ENCODE results near the gene MYH15.

MYH15 gene

GRCh38 chr3:108410531-108410984 lies 99.8 kb downstream of the MYH15 start:
- Mint-ChIP-seq H3K4me3 (no peak overlapping the region), H3K27ac (no peak overlapping the region), H3K27me3 (ENCODE audit: low read depth, poor library complexity) (no peaks in the 10 kb centered on the region), H3K9me3 (peaks cover 11% of the 10 kb centered on the region), H3K4me1 (no peaks in the 10 kb centered on the region), H3K36me3 (ENCODE audit: low read depth) (peaks cover 4% of the 10 kb centered on the region)
- DNase-seq, result no peak
- TF ChIP-seq, protein P1, sequence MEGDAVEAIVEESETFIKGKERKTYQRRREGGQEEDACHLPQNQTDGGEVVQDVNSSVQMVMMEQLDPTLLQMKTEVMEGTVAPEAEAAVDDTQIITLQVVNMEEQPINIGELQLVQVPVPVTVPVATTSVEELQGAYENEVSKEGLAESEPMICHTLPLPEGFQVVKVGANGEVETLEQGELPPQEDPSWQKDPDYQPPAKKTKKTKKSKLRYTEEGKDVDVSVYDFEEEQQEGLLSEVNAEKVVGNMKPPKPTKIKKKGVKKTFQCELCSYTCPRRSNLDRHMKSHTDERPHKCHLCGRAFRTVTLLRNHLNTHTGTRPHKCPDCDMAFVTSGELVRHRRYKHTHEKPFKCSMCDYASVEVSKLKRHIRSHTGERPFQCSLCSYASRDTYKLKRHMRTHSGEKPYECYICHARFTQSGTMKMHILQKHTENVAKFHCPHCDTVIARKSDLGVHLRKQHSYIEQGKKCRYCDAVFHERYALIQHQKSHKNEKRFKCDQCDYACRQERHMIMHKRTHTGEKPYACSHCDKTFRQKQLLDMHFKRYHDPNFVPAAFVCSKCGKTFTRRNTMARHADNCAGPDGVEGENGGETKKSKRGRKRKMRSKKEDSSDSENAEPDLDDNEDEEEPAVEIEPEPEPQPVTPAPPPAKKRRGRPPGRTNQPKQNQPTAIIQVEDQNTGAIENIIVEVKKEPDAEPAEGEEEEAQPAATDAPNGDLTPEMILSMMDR (IDR thresholded peaks at IDR 0.05), result no peak

GRCh38 chr3:108409800-108410178 lies 100.6 kb downstream of the MYH15 start:
- DNase-seq, result no peak
- H3K4me3 Mint-ChIP-seq, result no peak overlapping the region
- no peaks in the 10 kb centered on the region for H3K27me3 Mint-ChIP-seq (ENCODE audit: low read depth, poor library complexity)
- H3K9me3 Mint-ChIP-seq, result peaks cover 11% of the 10 kb centered on the region
- TF ChIP-seq, protein P1 (IDR thresholded peaks at IDR 0.05), result no peak
- H3K4me1 Mint-ChIP-seq, result peaks cover under 1% of the 10 kb centered on the region
- peaks cover 4% of the 10 kb centered on the region for H3K36me3 Mint-ChIP-seq (ENCODE audit: low read depth)
- no peak overlapping the region for H3K27ac Mint-ChIP-seq

GRCh38 chr3:108408883-108409799 lies 101.3 kb downstream of the MYH15 start:
- H3K9me3 Mint-ChIP-seq, result peaks cover 11% of the 10 kb centered on the region

DNA sequence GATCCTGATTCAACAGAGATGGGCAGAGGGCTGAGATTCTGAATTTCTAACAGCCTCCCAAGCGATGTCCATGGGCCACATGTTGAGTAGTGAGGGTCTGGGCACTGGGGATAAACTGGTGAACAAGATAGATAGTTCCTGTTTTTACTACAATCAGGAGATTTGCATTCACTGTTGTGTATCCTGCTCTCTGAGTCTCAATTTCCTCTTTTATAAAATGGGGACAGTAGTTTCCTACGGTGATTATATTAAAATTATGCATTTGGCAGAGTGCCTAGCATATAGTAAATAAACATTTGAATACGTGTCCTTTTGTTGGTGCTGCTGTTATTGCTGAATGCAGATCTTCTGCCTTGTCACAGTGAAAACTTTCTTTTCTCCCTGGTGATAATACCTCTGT lies 102.5 kb downstream of the MYH15 start:
- no peak for DNase-seq
- H3K36me3 Mint-ChIP-seq (ENCODE audit: low read depth), result peaks cover 4% of the 10 kb centered on the region
- TF ChIP-seq, protein P1 (IDR thresholded peaks at IDR 0.05), result no peak

More at GRCh38 chr3:108408883-108409799, 101.3 kb downstream of the MYH15 start:
- H3K27me3 Mint-ChIP-seq (ENCODE audit: low read depth, poor library complexity), result no peaks in the 10 kb centered on the region
- H3K4me3 Mint-ChIP-seq, result no peak overlapping the region
- no peak overlapping the region for H3K27ac Mint-ChIP-seq
- H3K4me1 Mint-ChIP-seq, result peaks cover 7% of the 10 kb centered on the region
- TF ChIP-seq, protein P1 (IDR thresholded peaks at IDR 0.05), result no peak
- H3K36me3 Mint-ChIP-seq (ENCODE audit: low read depth), result peaks cover 4% of the 10 kb centered on the region
- DNase-seq, result no peak

GRCh38 chr3:108406661-108407206 lies 103.7 kb downstream of the MYH15 start:
- Mint-ChIP-seq H3K4me1 (peaks cover 12% of the 10 kb centered on the region), H3K9me3 (peaks cover 11% of the 10 kb centered on the region), H3K4me3 (no peak overlapping the region), H3K36me3 (ENCODE audit: low read depth) (peaks cover 4% of the 10 kb centered on the region), H3K27me3 (ENCODE audit: low read depth, poor library complexity) (no peaks in the 10 kb centered on the region), H3K27ac (no peak overlapping the region)
- no peak for DNase-seq
- TF ChIP-seq, protein P1 (IDR thresholded peaks at IDR 0.05), result peak; percentile 42

More for the DNA sequence above, 102.5 kb downstream of the MYH15 start:
- no peak overlapping the region for H3K4me3 Mint-ChIP-seq
- no peak overlapping the region for H3K27ac Mint-ChIP-seq
- H3K27me3 Mint-ChIP-seq (ENCODE audit: low read depth, poor library complexity), result no peaks in the 10 kb centered on the region
- H3K9me3 Mint-ChIP-seq, result peaks cover 11% of the 10 kb centered on the region
- peaks cover 12% of the 10 kb centered on the region for H3K4me1 Mint-ChIP-seq
